ENCODE results near the gene CARD11.

DNA sequence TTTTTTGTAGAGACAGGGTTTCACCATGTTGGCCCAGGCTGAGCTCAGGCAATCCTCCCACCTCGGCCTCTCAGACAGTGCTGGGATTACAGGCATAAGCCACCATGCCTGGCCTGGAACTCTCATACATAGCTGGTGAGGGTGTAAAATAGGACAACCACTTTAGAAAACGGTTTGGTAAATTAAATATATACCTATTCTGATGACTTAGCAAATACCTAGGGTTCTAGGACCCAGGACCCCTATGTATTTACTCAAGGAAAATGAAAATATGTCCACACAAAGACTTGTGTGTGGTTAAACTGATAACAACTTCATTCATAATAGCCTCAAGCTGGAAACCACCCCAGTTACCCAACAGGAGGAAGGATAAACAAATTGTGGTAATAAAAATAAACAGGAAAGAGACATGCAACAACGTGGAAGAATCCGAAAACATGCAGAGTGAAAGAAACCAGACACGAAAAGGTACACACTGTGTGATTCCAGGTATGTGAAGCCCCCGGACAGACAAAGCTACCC lies 52.7 kb downstream of the CARD11 start:
- TF ChIP-seq, protein P1, sequence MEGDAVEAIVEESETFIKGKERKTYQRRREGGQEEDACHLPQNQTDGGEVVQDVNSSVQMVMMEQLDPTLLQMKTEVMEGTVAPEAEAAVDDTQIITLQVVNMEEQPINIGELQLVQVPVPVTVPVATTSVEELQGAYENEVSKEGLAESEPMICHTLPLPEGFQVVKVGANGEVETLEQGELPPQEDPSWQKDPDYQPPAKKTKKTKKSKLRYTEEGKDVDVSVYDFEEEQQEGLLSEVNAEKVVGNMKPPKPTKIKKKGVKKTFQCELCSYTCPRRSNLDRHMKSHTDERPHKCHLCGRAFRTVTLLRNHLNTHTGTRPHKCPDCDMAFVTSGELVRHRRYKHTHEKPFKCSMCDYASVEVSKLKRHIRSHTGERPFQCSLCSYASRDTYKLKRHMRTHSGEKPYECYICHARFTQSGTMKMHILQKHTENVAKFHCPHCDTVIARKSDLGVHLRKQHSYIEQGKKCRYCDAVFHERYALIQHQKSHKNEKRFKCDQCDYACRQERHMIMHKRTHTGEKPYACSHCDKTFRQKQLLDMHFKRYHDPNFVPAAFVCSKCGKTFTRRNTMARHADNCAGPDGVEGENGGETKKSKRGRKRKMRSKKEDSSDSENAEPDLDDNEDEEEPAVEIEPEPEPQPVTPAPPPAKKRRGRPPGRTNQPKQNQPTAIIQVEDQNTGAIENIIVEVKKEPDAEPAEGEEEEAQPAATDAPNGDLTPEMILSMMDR (IDR thresholded peaks at IDR 0.05): no peak
- TF ChIP-seq POLR2AphosphoS5 (IDR thresholded peaks at IDR 0.05) (no peak), POLR2A (IDR thresholded peaks at IDR 0.05; ENCODE audit: low read depth) (no peak)

Data from esophagus muscularis mucosa (tissue), 3 donors.